Measurements from ENCODE around the gene CAPZA1.

DNA sequence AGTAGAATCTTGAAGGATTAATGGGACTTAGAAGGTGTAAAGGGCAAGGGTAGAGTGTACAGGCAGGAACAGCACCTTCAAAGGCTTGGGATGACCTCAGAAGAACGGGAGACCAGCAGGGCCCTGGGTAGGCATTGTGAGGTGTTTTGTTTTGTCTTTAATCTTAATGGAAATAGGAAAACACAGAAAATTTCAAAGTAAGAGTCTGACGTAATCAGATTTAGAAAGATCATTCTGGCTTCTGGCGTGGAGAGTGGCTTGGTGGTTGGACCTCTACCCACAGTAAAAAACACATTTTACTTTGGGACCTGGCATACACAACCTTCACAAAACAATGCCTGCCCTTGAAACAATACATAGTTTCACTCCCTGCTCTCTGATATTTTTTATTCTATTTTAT lies 59.0 kb downstream of the CAPZA1 start:
- TF ChIP-seq EZH2 (IDR thresholded peaks at IDR 0.05; ENCODE audit: insufficient read depth, poor library complexity, severe bottlenecking) (no peak), EZH2phosphoT487 (IDR thresholded peaks at IDR 0.05; ENCODE audit: insufficient read depth, low read depth) (no peak)

Measured in GM23248 (cell line).